H1 (cell line): ENCODE data around the gene GPX4. TPM values are rescaled to one million over a fixed set of nuclear protein-coding genes. Genes with fewer than 3 reads are reported as not detected.

ENCODE experiments used
- CTCF ChIA-PET: fragments of 300-600 bp; sonication (Branson Sonifier 250); formaldehyde crosslinking; loops from one replicate; lab custom pipeline; 2021; ENCODE audit not compliant: partially characterized antibody; lab: Charles Lee
- POLR2A ChIA-PET: fragments of 300-600 bp; sonication (Branson Sonifier 250); formaldehyde crosslinking; loops from one replicate; lab custom pipeline; 2021; ENCODE audit warnings: inconsistent platforms; ENCODE audit not compliant: partially characterized antibody; lab: Charles Lee
- DNase-seq, 2 experiments: peaks; one replicate each; pipeline versions ENCODE4 v3.0.0 to v3.0.0-alpha.2; 2010 to 2022; ENCODE audit warnings: low spot score in 2 of 2, low read depth in 1 of 2, mixed read lengths in 1 of 2
- FAIRE-seq: peaks from 2 replicates; lab custom pipeline; 2011; peaks lifted over from hg19 to GRCh38; lab: Jason Lieb, UNC
- H2AFZ ChIP-seq: 2 replicates; pipeline ENCODE4 v1.8.1; 2012; ENCODE audit warnings: low read length, inconsistent platforms
- H2AK5ac ChIP-seq: 2 replicates; pipeline ENCODE4 v1.6.1; 2013; ENCODE audit warnings: low read depth, low read length
- H2BK120ac ChIP-seq: replicated peaks from 2 replicates; pipeline ENCODE3; 2013; ENCODE audit warnings: low read depth, low read length, inconsistent platforms
- H2BK12ac ChIP-seq: 2 replicates; pipeline ENCODE4 v1.6.1; 2013; ENCODE audit warnings: low read depth, low read length
- H2BK15ac ChIP-seq: 2 replicates; pipeline ENCODE4 v1.6.1; 2013; ENCODE audit warnings: low read length
- H2BK20ac ChIP-seq: 2 replicates; pipeline ENCODE4 v1.6.1; 2013; ENCODE audit warnings: low read length
- H2BK5ac ChIP-seq: 2 replicates; pipeline ENCODE4 v1.6.1; 2013; ENCODE audit warnings: low read depth, low read length
- H3K14ac ChIP-seq: 2 replicates; pipeline ENCODE4 v1.6.1; 2013; ENCODE audit warnings: inconsistent platforms; ENCODE audit not compliant: insufficient read length
- H3K18ac ChIP-seq: 2 replicates; pipeline ENCODE4 v1.6.1; 2013; ENCODE audit warnings: low read length; ENCODE audit errors: extremely low read depth
- H3K23ac ChIP-seq: 2 replicates; pipeline ENCODE4 v1.6.1; 2013; ENCODE audit warnings: inconsistent platforms; ENCODE audit not compliant: insufficient read length
- H3K23me2 ChIP-seq: 2 replicates; pipeline ENCODE4 v1.6.1; 2013; ENCODE audit warnings: low read depth, low read length
- H3K27ac ChIP-seq: 2 replicates; pipeline ENCODE4 v1.6.1; 2011; ENCODE audit warnings: low read depth, low read length, inconsistent platforms
- H3K27me3 ChIP-seq, 4 experiments: replicated peaks in 1 of 4; 1 replicate in 1 of 4; 2 replicates in 3 of 4; pipeline versions ENCODE4 v1.6.1 to v1.8.1; 2011 to 2013; ENCODE audit warnings: low read length in 3 of 4, mild to moderate bottlenecking in 3 of 4, inconsistent platforms in 2 of 4, mixed read lengths in 2 of 4, moderate library complexity in 1 of 4; ENCODE audit not compliant: control insufficient read depth in 3 of 4, insufficient read depth in 3 of 4; ENCODE audit errors: extremely low read depth in 1 of 4
- H3K36me3 ChIP-seq, 4 experiments: 2 replicates each; pipeline versions ENCODE4 v1.6.1 to v1.8.1; 2011 to 2013; ENCODE audit warnings: mild to moderate bottlenecking in 4 of 4, low read length in 3 of 4, moderate library complexity in 2 of 4, control low read depth in 1 of 4, inconsistent platforms in 1 of 4; ENCODE audit not compliant: insufficient read depth in 4 of 4, control insufficient read depth in 2 of 4
- H3K4ac ChIP-seq: replicated peaks from 2 replicates; pipeline ENCODE3; 2013; ENCODE audit warnings: low read length, low read depth, mixed read lengths, inconsistent platforms; ENCODE audit not compliant: insufficient read length
- H3K4me1 ChIP-seq, 4 experiments: replicated peaks in 1 of 4; 1 replicate in 1 of 4; 2 replicates in 3 of 4; pipeline versions ENCODE4 v1.6.1 to v1.8.1; 2011 to 2013; ENCODE audit warnings: low read length in 3 of 4, inconsistent platforms in 2 of 4, mixed read lengths in 1 of 4; ENCODE audit not compliant: insufficient read depth in 4 of 4, control insufficient read depth in 3 of 4
- H3K4me2 ChIP-seq, 2 experiments: 2 replicates each; pipeline versions ENCODE4 v1.6.1 to v1.8.1; 2011 to 2013; ENCODE audit warnings: low read depth in 2 of 2, low read length in 2 of 2, control low read depth in 1 of 2, inconsistent platforms in 1 of 2, mild to moderate bottlenecking in 1 of 2; ENCODE audit not compliant: insufficient read depth in 1 of 2
- H3K4me3 ChIP-seq, 4 experiments: fragments of 200-600, 300-600 bp in 1 of 4; sonication (generic), shearing (Covaris generic), sonication (Bioruptor Twin) in 1 of 4; 2 replicates each; pipeline versions ENCODE4 v1.5.1 to v1.8.1; 2011 to 2016; ENCODE audit warnings: low read length in 4 of 4, low read depth in 3 of 4, control low read depth in 2 of 4, inconsistent platforms in 2 of 4, mild to moderate bottlenecking in 2 of 4, mixed read lengths in 1 of 4, moderate library complexity in 1 of 4; ENCODE audit not compliant: insufficient read depth in 2 of 4; ENCODE audit errors: extremely low read depth in 1 of 4
- H3K56ac ChIP-seq: replicated peaks from 2 replicates; pipeline ENCODE3; 2013; ENCODE audit warnings: low read depth, mild to moderate bottlenecking, mixed read lengths, low read length, inconsistent platforms; ENCODE audit not compliant: insufficient read length
- H3K79me1 ChIP-seq: 2 replicates; pipeline ENCODE4 v1.6.1; 2013; ENCODE audit warnings: low read depth, low read length, control low read depth
- H3K79me2 ChIP-seq, 2 experiments: 2 replicates each; pipeline versions ENCODE4 v1.6.1 to v1.8.1; 2012 to 2013; ENCODE audit warnings: low read length in 2 of 2, mild to moderate bottlenecking in 2 of 2, inconsistent platforms in 1 of 2; ENCODE audit not compliant: insufficient read depth in 2 of 2, control insufficient read depth in 1 of 2
- H3K9ac ChIP-seq, 4 experiments: replicated peaks in 1 of 4; 1 replicate in 1 of 4; 2 replicates in 3 of 4; pipeline versions ENCODE4 v1.6.1 to v1.8.1; 2011 to 2013; ENCODE audit warnings: low read depth in 3 of 4, low read length in 3 of 4, control low read depth in 2 of 4, mild to moderate bottlenecking in 2 of 4, moderate library complexity in 2 of 4, inconsistent platforms in 1 of 4; ENCODE audit errors: extremely low read depth in 1 of 4
- H3K9me3 ChIP-seq, 2 experiments: 2 replicates each; pipeline versions ENCODE4 v1.6.1 to v1.8.1; 2012 to 2013; ENCODE audit warnings: mild to moderate bottlenecking in 2 of 2, moderate library complexity in 2 of 2, control low read depth in 1 of 2, inconsistent platforms in 1 of 2, low read depth in 1 of 2, low read length in 1 of 2, mixed read lengths in 1 of 2; ENCODE audit not compliant: insufficient read depth in 2 of 2
- H4K20me1 ChIP-seq, 2 experiments: replicated peaks in 1 of 2; 2 replicates each; pipeline versions ENCODE3 to v1.8.1; 2011 to 2013; ENCODE audit warnings: inconsistent platforms in 2 of 2, low read length in 2 of 2, mild to moderate bottlenecking in 1 of 2; ENCODE audit not compliant: insufficient read depth in 2 of 2, control insufficient read depth in 1 of 2
- H4K5ac ChIP-seq: 2 replicates; pipeline ENCODE4 v1.6.1; 2013; ENCODE audit warnings: low read length, low read depth, mixed read lengths, inconsistent platforms; ENCODE audit not compliant: insufficient read length
- H4K8ac ChIP-seq: 2 replicates; pipeline ENCODE4 v1.8.0; 2013; ENCODE audit warnings: mild to moderate bottlenecking, moderate library complexity, low read length, inconsistent platforms; ENCODE audit not compliant: insufficient read depth; ENCODE audit errors: extremely low read depth
- H4K91ac ChIP-seq: replicated peaks from 2 replicates; pipeline ENCODE3; 2013; ENCODE audit warnings: low read length, mixed read lengths, inconsistent platforms; ENCODE audit not compliant: insufficient read length
- CHD2 ChIP-seq: IDR thresholded peaks from 2 replicates; pipeline ENCODE4 v1.6.1; 2012; ENCODE audit warnings: low read length, improper control_type of control experiment
- EZH2 ChIP-seq: fragments of 200-600 bp; sonication (generic); IDR thresholded peaks from 2 replicates; pipeline ENCODE4 v1.7.1; 2012; ENCODE audit warnings: low read depth, mild to moderate bottlenecking, moderate library complexity, low read length, inconsistent platforms; ENCODE audit not compliant: severe bottlenecking
- JUND ChIP-seq: IDR thresholded peaks from 2 replicates; pipeline ENCODE4 v1.6.1; 2011; ENCODE audit warnings: mild to moderate bottlenecking, improper control_type of control experiment, low read length
- POLR2A ChIP-seq, 2 experiments: IDR thresholded peaks; 1 replicate in 1 of 2; 2 replicates in 1 of 2; pipeline ENCODE4 v1.6.1; 2011; ENCODE audit warnings: low read depth in 2 of 2, low read length in 2 of 2, mild to moderate bottlenecking in 2 of 2; ENCODE audit errors: control extremely low read depth in 1 of 2
- POU5F1 ChIP-seq: IDR thresholded peaks from 2 replicates; pipeline ENCODE4 v1.6.1; 2011; ENCODE audit warnings: low read depth, mild to moderate bottlenecking, low read length, moderate library complexity
- RFX5 ChIP-seq: IDR thresholded peaks from 2 replicates; pipeline ENCODE4 v1.6.1; 2011; ENCODE audit warnings: low read depth, low read length, improper control_type of control experiment, borderline replicate concordance
- TEAD4 ChIP-seq: IDR thresholded peaks from 2 replicates; pipeline ENCODE4 v1.6.1; 2012; ENCODE audit warnings: low read depth, low read length, inconsistent platforms, mixed read lengths
- ZNF274 ChIP-seq: IDR thresholded peaks from 2 replicates; pipeline ENCODE4 v1.7.0; 2012; ENCODE audit warnings: low read length, borderline replicate concordance; ENCODE audit errors: extremely low read depth
- WGBS, 2 experiments: shearing (Covaris generic) in 1 of 2; methylation state at CpG; one replicate each; pipeline versions ENCODE4 v1.1.6 to v1.1.7; 2013 to 2015; ENCODE audit warnings: low lambda C conversion rate in 2 of 2, mixed read lengths in 2 of 2, inconsistent platforms in 1 of 2, low coverage in 1 of 2, missing lambda C conversion rate in 1 of 2; ENCODE audit not compliant: insufficient replicate concordance in 2 of 2, insufficient coverage in 1 of 2, insufficient read length in 1 of 2; ENCODE audit errors: extremely low coverage in 1 of 2, missing lambda C conversion rate in 1 of 2; 5-methylcytosine and 5-hydroxymethylcytosine counted together
- polyA plus RNA-seq, 7 experiments: library from polyadenylated mRNA; depleted of rRNA in 3 of 7; stranded (reverse) in 5 of 7; unstranded in 2 of 7; fragments of >200 nt in 5 of 7; fragments of 200-250 nt in 2 of 7; gene quantifications; 1 replicate in 5 of 7; 2 replicates in 1 of 7; 4 replicates in 1 of 7; pipeline versions ENCODE4 v1.2.1 to v1.2.3, GENCODE V29; 2011 to 2013; ENCODE audit warnings: missing spikeins in 2 of 7, mixed read lengths in 2 of 7
- total RNA-seq: library from RNA; stranded (reverse); fragmentation: NEBNext Ultra II Directional; extraction: Animal tissue kit (Norgen Biotek cat#: 25700); gene quantifications from 2 replicates; pipeline ENCODE4 v1.2.1, GENCODE V29; 2021
- TF ChIP-seq, protein P1 (sequence below): IDR thresholded peaks from 2 replicates; pipeline ENCODE4 v1.6.1; 2012; ENCODE audit warnings: inconsistent platforms
- TF ChIP-seq, protein P2 (sequence below), 3 experiments: IDR thresholded peaks; 1 replicate in 2 of 3; 2 replicates in 1 of 3; pipeline versions ENCODE4 v1.5.1 to v1.6.1; 2011; ENCODE audit warnings: low read length in 3 of 3, mild to moderate bottlenecking in 3 of 3, inconsistent platforms in 2 of 3, low read depth in 1 of 3, moderate library complexity in 1 of 3; ENCODE audit not compliant: insufficient read depth in 1 of 3; ENCODE audit errors: control extremely low read depth in 1 of 3

Gene GPX4
- total and polyA plus RNA-seq, 2 of the 8 experiments (the other 6 are each of a cell fraction or from before 2014, with no cell fraction given) = 342 to 693 TPM

GRCh38 chr19:1136621-1137317, 33.0 kb downstream of the GPX4 start:
- no peak overlapping the region for H3K23ac ChIP-seq
- H3K4ac ChIP-seq = no peak overlapping the region
- H2BK15ac ChIP-seq = no peak overlapping the region
- no peaks in the 10 kb centered on the region for H3K27me3 ChIP-seq
- H3K79me2 ChIP-seq = no peaks in the 10 kb centered on the region; a peak in 1 of 4 replicates
- H4K8ac ChIP-seq = peak overlapping the region; percentile 25; the same call in 1 of the 2 replicates
- no peaks in the 10 kb centered on the region for H3K9me3 ChIP-seq
- no peak overlapping the region for H3K56ac ChIP-seq
- H4K91ac ChIP-seq = no peak overlapping the region
- CTCF ChIA-PET = interaction anchor here (1.3 kb wide), 1 partner anchor 55 kb away, joined by 5 read pairs; no protein-coding TSS in a partner anchor
- H2BK12ac ChIP-seq = no peak overlapping the region
- DNase-seq (no peak), FAIRE-seq (no peak)
- H3K27ac ChIP-seq = no peak overlapping the region
- H2BK20ac ChIP-seq = no peak overlapping the region
- peaks cover 0 to 11% (median 4%) of the 10 kb centered on the region in 4 experiments; a peak in 5 of 7 replicates for H3K4me1 ChIP-seq
- no peak overlapping the region for H2BK120ac ChIP-seq
- no peak overlapping the region for H3K4me3 ChIP-seq
- no peak overlapping the region for H3K4me2 ChIP-seq
- no peak overlapping the region for H3K14ac ChIP-seq
- no peak overlapping the region for H2AFZ ChIP-seq
- no peaks in the 10 kb centered on the region; the same call in 1 of the 2 replicates for H3K23me2 ChIP-seq
- WGBS, 2 experiments = 76% methylated on average over 15 of the region's 25 CpGs; no CpG with 5 or more reads in 1 of the 2 experiments
- no peaks in the 10 kb centered on the region for H3K36me3 ChIP-seq
- H3K9ac ChIP-seq = no peak overlapping the region
- H3K18ac ChIP-seq = no peak overlapping the region
- peak overlapping the region; percentile 39; the same call in 1 of the 2 replicates for H2AK5ac ChIP-seq
- H4K5ac ChIP-seq = no peak overlapping the region
- H4K20me1 ChIP-seq = peaks cover 2 to 10% of the 10 kb centered on the region in 2 experiments
- peaks cover 6% of the 10 kb centered on the region for H3K79me1 ChIP-seq
- H2BK5ac ChIP-seq = no peak overlapping the region
- POLR2A ChIA-PET = interaction anchor here (1.1 to 1.5 kb wide), 3 partner anchors 9 to 49 kb away, joined by 3 to 7 read pairs (median 4); no protein-coding TSS in a partner anchor
- TF ChIP-seq, protein P1, sequence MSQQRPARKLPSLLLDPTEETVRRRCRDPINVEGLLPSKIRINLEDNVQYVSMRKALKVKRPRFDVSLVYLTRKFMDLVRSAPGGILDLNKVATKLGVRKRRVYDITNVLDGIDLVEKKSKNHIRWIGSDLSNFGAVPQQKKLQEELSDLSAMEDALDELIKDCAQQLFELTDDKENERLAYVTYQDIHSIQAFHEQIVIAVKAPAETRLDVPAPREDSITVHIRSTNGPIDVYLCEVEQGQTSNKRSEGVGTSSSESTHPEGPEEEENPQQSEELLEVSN = no peak
- TF ChIP-seq POLR2A (IDR thresholded peaks at IDR 0.05; ENCODE audit: control extremely low read depth in 1 of 2, low read depth in 2 of 2, low read length in 2 of 2) (no peak), JUND (no peak), ZNF274 (no peak), POU5F1 (no peak), EZH2 (no peak), TEAD4 (no peak), RFX5 (no peak), CHD2 (no peak)
- TF ChIP-seq, protein P2, sequence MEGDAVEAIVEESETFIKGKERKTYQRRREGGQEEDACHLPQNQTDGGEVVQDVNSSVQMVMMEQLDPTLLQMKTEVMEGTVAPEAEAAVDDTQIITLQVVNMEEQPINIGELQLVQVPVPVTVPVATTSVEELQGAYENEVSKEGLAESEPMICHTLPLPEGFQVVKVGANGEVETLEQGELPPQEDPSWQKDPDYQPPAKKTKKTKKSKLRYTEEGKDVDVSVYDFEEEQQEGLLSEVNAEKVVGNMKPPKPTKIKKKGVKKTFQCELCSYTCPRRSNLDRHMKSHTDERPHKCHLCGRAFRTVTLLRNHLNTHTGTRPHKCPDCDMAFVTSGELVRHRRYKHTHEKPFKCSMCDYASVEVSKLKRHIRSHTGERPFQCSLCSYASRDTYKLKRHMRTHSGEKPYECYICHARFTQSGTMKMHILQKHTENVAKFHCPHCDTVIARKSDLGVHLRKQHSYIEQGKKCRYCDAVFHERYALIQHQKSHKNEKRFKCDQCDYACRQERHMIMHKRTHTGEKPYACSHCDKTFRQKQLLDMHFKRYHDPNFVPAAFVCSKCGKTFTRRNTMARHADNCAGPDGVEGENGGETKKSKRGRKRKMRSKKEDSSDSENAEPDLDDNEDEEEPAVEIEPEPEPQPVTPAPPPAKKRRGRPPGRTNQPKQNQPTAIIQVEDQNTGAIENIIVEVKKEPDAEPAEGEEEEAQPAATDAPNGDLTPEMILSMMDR (IDR thresholded peaks at IDR 0.05; ENCODE audit: control extremely low read depth in 1 of 3, insufficient read depth in 1 of 3, low read depth in 1 of 3, low read length in 3 of 3) = no peak
